ENCODE data around the gene BTAF1. TPM values are rescaled to one million over a fixed set of nuclear protein-coding genes. Genes with fewer than 3 reads are reported as not detected.

Gene BTAF1
- total RNA-seq, 1 donor from 2014 or later, result 41.7 TPM

- H3K4me3 Mint-ChIP-seq, result no peak overlapping the region
- no peak for DNase-seq (ENCODE audit: low read depth, low spot score)
Observed at GRCh38 chr10:91978585-91978984, 55.0 kb downstream of the BTAF1 start.

GRCh38 chr10:91980319-91980718 is 56.7 kb downstream of the BTAF1 start:
- Mint-ChIP-seq H3K4me3 (no peak overlapping the region), H3K36me3 (ENCODE audit: low read depth) (peaks cover 37% of the 10 kb centered on the region), H3K27me3 (ENCODE audit: low read depth) (no peaks in the 10 kb centered on the region), H3K4me1 (no peaks in the 10 kb centered on the region), H3K9me3 (peaks cover 3% of the 10 kb centered on the region), H3K27ac (ENCODE audit: unreplicated experiment) (no peak overlapping the region)
- DNase-seq (ENCODE audit: low read depth, low spot score), result no peak
- TF ChIP-seq CTCF (conservative IDR thresholded peaks at IDR 0.05), result no peak

More at GRCh38 chr10:91978585-91978984, 55.0 kb downstream of the BTAF1 start:
- peaks cover 3% of the 10 kb centered on the region for H3K9me3 Mint-ChIP-seq
- H3K4me1 Mint-ChIP-seq, result no peaks in the 10 kb centered on the region
- peaks cover 32% of the 10 kb centered on the region for H3K36me3 Mint-ChIP-seq (ENCODE audit: low read depth)
- no peak overlapping the region for H3K27ac Mint-ChIP-seq (ENCODE audit: unreplicated experiment)
- H3K27me3 Mint-ChIP-seq (ENCODE audit: low read depth), result no peaks in the 10 kb centered on the region
- TF ChIP-seq CTCF (conservative IDR thresholded peaks at IDR 0.05), result no peak

GRCh38 chr10:91983416-91983815 is 59.8 kb downstream of the BTAF1 start:
- Mint-ChIP-seq H3K27ac (ENCODE audit: unreplicated experiment) (no peak overlapping the region), H3K27me3 (ENCODE audit: low read depth) (no peaks in the 10 kb centered on the region), H3K36me3 (ENCODE audit: low read depth) (peaks cover 38% of the 10 kb centered on the region), H3K4me1 (no peaks in the 10 kb centered on the region), H3K9me3 (peaks cover 3% of the 10 kb centered on the region), H3K4me3 (no peak overlapping the region)
- no peak for DNase-seq (ENCODE audit: low read depth, low spot score)
- TF ChIP-seq CTCF (conservative IDR thresholded peaks at IDR 0.05), result no peak

- TF ChIP-seq CTCF (conservative IDR thresholded peaks at IDR 0.05), result no peak
- Mint-ChIP-seq H3K4me3 (no peak overlapping the region), H3K27ac (ENCODE audit: unreplicated experiment) (peak overlapping the region; percentile 20), H3K27me3 (ENCODE audit: low read depth) (no peaks in the 10 kb centered on the region), H3K4me1 (no peaks in the 10 kb centered on the region), H3K36me3 (ENCODE audit: low read depth) (peaks cover 37% of the 10 kb centered on the region), H3K9me3 (no peaks in the 10 kb centered on the region)
- DNase-seq (ENCODE audit: low read depth, low spot score), result no peak
Observed at GRCh38 chr10:91987397-91988037, 63.9 kb downstream of the BTAF1 start.

GRCh38 chr10:91992031-91992430 is 68.5 kb downstream of the BTAF1 start:
- Mint-ChIP-seq H3K36me3 (ENCODE audit: low read depth) (peaks cover 19% of the 10 kb centered on the region), H3K4me3 (no peak overlapping the region), H3K27ac (ENCODE audit: unreplicated experiment) (no peak overlapping the region), H3K27me3 (ENCODE audit: low read depth) (no peaks in the 10 kb centered on the region), H3K9me3 (no peaks in the 10 kb centered on the region), H3K4me1 (no peaks in the 10 kb centered on the region)
- DNase-seq (ENCODE audit: low read depth, low spot score), result no peak
- no peak for TF ChIP-seq CTCF (conservative IDR thresholded peaks at IDR 0.05)

Data from neural crest cell (in vitro differentiated cells).